ENCODE measurements around the gene TSPAN9.

TSPAN9 gene

GRCh38 chr12:3122841-3123678 is 45.9 kb downstream of the TSPAN9 start:
- Histone ChIP-seq H3K27me3 (replicated peaks in 2 of 5; ENCODE audit: control insufficient read depth in 4 of 5, insufficient read depth in 5 of 5, low read length in 4 of 5) (peaks cover 10 to 94% (median 46%) of the 10 kb centered on the region in 5 experiments), H3K9me3 (ENCODE audit: control extremely low read depth in 1 of 5, control insufficient read depth in 4 of 5, insufficient read depth in 2 of 5, low read depth in 1 of 5, low read length in 4 of 5) (peaks cover 6 to 37% (median 15%) of the 10 kb centered on the region in 5 experiments), H3K4me3 (ENCODE audit: control insufficient read depth in 1 of 7, extremely low read depth in 1 of 7, insufficient read depth in 4 of 7, low read depth in 2 of 7, low read length in 6 of 7) (no peak overlapping the region), H3K27ac (ENCODE audit: insufficient read depth in 1 of 2, low read depth in 1 of 2, low read length in 2 of 2, poor library complexity in 1 of 2, severe bottlenecking in 2 of 2) (no peak overlapping the region), H3K4me1 (ENCODE audit: control extremely low read depth in 1 of 4, control insufficient read depth in 4 of 4, insufficient read depth in 4 of 4, low read length in 3 of 4) (peaks cover 0 to 7% (median 3%) of the 10 kb centered on the region in 4 experiments), H3K36me3 (ENCODE audit: control insufficient read depth in 4 of 4, insufficient read depth in 4 of 4, low read length in 3 of 4) (no peaks in the 10 kb centered on the region)
- ChIA-PET CTCF (interaction anchor here (0.6 to 1.3 kb wide), 2 partner anchors 26 to 1436 kb away, joined by 3 to 5 read pairs; no protein-coding TSS in a partner anchor), POLR2A (no interaction called here)
- peak in 2 of 3 donors; percentile 61 to 63 for DNase-seq
- 21% methylated on average over 12 of the region's 13 CpGs for WGBS (ENCODE audit: insufficient coverage)

GRCh38 chr12:3123729-3124128 is 46.5 kb downstream of the TSPAN9 start:
- no peak for DNase-seq
- no peak overlapping the region for H3K27ac ChIP-seq (ENCODE audit: insufficient read depth in 1 of 2, low read depth in 1 of 2, low read length in 2 of 2, poor library complexity in 1 of 2, severe bottlenecking in 2 of 2)
- H3K4me1 ChIP-seq (ENCODE audit: control extremely low read depth in 1 of 4, control insufficient read depth in 4 of 4, insufficient read depth in 4 of 4, low read length in 3 of 4): peaks cover 0 to 7% (median 3%) of the 10 kb centered on the region in 4 experiments
- 71% methylated on average over 4 of the region's 4 CpGs for WGBS (ENCODE audit: insufficient coverage)
- CTCF ChIA-PET: interaction anchor here (1.3 kb wide), 1 partner anchor 26 kb away, joined by 5 read pairs; no protein-coding TSS in a partner anchor
- H3K9me3 ChIP-seq (ENCODE audit: control extremely low read depth in 1 of 5, control insufficient read depth in 4 of 5, insufficient read depth in 2 of 5, low read depth in 1 of 5, low read length in 4 of 5): peaks cover 6 to 39% (median 15%) of the 10 kb centered on the region in 5 experiments
- no peak overlapping the region for H3K4me3 ChIP-seq (ENCODE audit: control insufficient read depth in 1 of 7, extremely low read depth in 1 of 7, insufficient read depth in 4 of 7, low read depth in 2 of 7, low read length in 6 of 7)
- H3K36me3 ChIP-seq (ENCODE audit: control insufficient read depth in 4 of 4, insufficient read depth in 4 of 4, low read length in 3 of 4): no peaks in the 10 kb centered on the region
- peaks cover 10 to 95% (median 46%) of the 10 kb centered on the region in 5 experiments for H3K27me3 ChIP-seq (replicated peaks in 2 of 5; ENCODE audit: control insufficient read depth in 4 of 5, insufficient read depth in 5 of 5, low read length in 4 of 5)
- POLR2A ChIA-PET: interaction anchor here (0.7 kb wide), 1 partner anchor 33 kb away, joined by 3 read pairs; no protein-coding TSS in a partner anchor

- ChIA-PET POLR2A (no interaction called here), CTCF (no interaction called here)
- Histone ChIP-seq H3K4me1 (ENCODE audit: control extremely low read depth in 1 of 4, control insufficient read depth in 4 of 4, insufficient read depth in 4 of 4, low read length in 3 of 4) (peaks cover 0 to 11% (median 6%) of the 10 kb centered on the region in 4 experiments), H3K27me3 (replicated peaks in 2 of 5; ENCODE audit: control insufficient read depth in 4 of 5, insufficient read depth in 5 of 5, low read length in 4 of 5) (peaks cover 10 to 88% (median 34%) of the 10 kb centered on the region in 5 experiments), H3K4me3 (ENCODE audit: control insufficient read depth in 1 of 7, extremely low read depth in 1 of 7, insufficient read depth in 4 of 7, low read depth in 2 of 7, low read length in 6 of 7) (no peak overlapping the region), H3K27ac (ENCODE audit: insufficient read depth in 1 of 2, low read depth in 1 of 2, low read length in 2 of 2, poor library complexity in 1 of 2, severe bottlenecking in 2 of 2) (no peak overlapping the region), H3K9me3 (ENCODE audit: control extremely low read depth in 1 of 5, control insufficient read depth in 4 of 5, insufficient read depth in 2 of 5, low read depth in 1 of 5, low read length in 4 of 5) (peaks cover 6 to 42% (median 15%) of the 10 kb centered on the region in 5 experiments), H3K36me3 (ENCODE audit: control insufficient read depth in 4 of 4, insufficient read depth in 4 of 4, low read length in 3 of 4) (no peaks in the 10 kb centered on the region)
- no peak for DNase-seq
- WGBS (ENCODE audit: insufficient coverage): no CpG with 5 or more reads among the region's 1 CpG
Observed at GRCh38 chr12:3124917-3125316, 47.7 kb downstream of the TSPAN9 start.

GRCh38 chr12:3125674-3126073 is 48.5 kb downstream of the TSPAN9 start:
- POLR2A ChIA-PET: no interaction called here

GRCh38 chr12:3127832-3128231 is 50.7 kb downstream of the TSPAN9 start:
- ChIA-PET POLR2A (no interaction called here), CTCF (no interaction called here)
- Histone ChIP-seq H3K4me1 (ENCODE audit: control extremely low read depth in 1 of 4, control insufficient read depth in 4 of 4, insufficient read depth in 4 of 4, low read length in 3 of 4) (peaks cover 0 to 16% (median 13%) of the 10 kb centered on the region in 4 experiments), H3K27ac (ENCODE audit: insufficient read depth in 1 of 2, low read depth in 1 of 2, low read length in 2 of 2, poor library complexity in 1 of 2, severe bottlenecking in 2 of 2) (no peak overlapping the region), H3K36me3 (ENCODE audit: control insufficient read depth in 4 of 4, insufficient read depth in 4 of 4, low read length in 3 of 4) (no peaks in the 10 kb centered on the region), H3K4me3 (ENCODE audit: control insufficient read depth in 1 of 7, extremely low read depth in 1 of 7, insufficient read depth in 4 of 7, low read depth in 2 of 7, low read length in 6 of 7) (no peak overlapping the region), H3K27me3 (replicated peaks in 2 of 5; ENCODE audit: control insufficient read depth in 4 of 5, insufficient read depth in 5 of 5, low read length in 4 of 5) (peaks cover 13 to 90% (median 27%) of the 10 kb centered on the region in 5 experiments), H3K9me3 (ENCODE audit: control extremely low read depth in 1 of 5, control insufficient read depth in 4 of 5, insufficient read depth in 2 of 5, low read depth in 1 of 5, low read length in 4 of 5) (peaks cover 6 to 42% (median 15%) of the 10 kb centered on the region in 5 experiments)
- WGBS (ENCODE audit: insufficient coverage): 92% methylated on average over 10 of the region's 10 CpGs
- DNase-seq: no peak

More at GRCh38 chr12:3125674-3126073, 48.5 kb downstream of the TSPAN9 start:
- Histone ChIP-seq H3K27me3 (replicated peaks in 2 of 5; ENCODE audit: control insufficient read depth in 4 of 5, insufficient read depth in 5 of 5, low read length in 4 of 5) (peaks cover 6 to 88% (median 33%) of the 10 kb centered on the region in 5 experiments), H3K4me3 (ENCODE audit: control insufficient read depth in 1 of 7, extremely low read depth in 1 of 7, insufficient read depth in 4 of 7, low read depth in 2 of 7, low read length in 6 of 7) (no peak overlapping the region), H3K9me3 (ENCODE audit: control extremely low read depth in 1 of 5, control insufficient read depth in 4 of 5, insufficient read depth in 2 of 5, low read depth in 1 of 5, low read length in 4 of 5) (peaks cover 6 to 42% (median 15%) of the 10 kb centered on the region in 5 experiments), H3K27ac (ENCODE audit: insufficient read depth in 1 of 2, low read depth in 1 of 2, low read length in 2 of 2, poor library complexity in 1 of 2, severe bottlenecking in 2 of 2) (no peak overlapping the region), H3K4me1 (ENCODE audit: control extremely low read depth in 1 of 4, control insufficient read depth in 4 of 4, insufficient read depth in 4 of 4, low read length in 3 of 4) (peaks cover 0 to 17% (median 13%) of the 10 kb centered on the region in 4 experiments), H3K36me3 (ENCODE audit: control insufficient read depth in 4 of 4, insufficient read depth in 4 of 4, low read length in 3 of 4) (no peaks in the 10 kb centered on the region)
- no peak for DNase-seq
- CTCF ChIA-PET: no interaction called here
- 87% methylated on average over 3 of the region's 5 CpGs for WGBS (ENCODE audit: insufficient coverage)

- ChIA-PET CTCF (interaction anchor here (1.2 to 1.4 kb wide), 2 partner anchors 11 to 147 kb away, joined by 3 to 7 read pairs; no protein-coding TSS in a partner anchor), POLR2A (no interaction called here)
- H3K27ac ChIP-seq (ENCODE audit: insufficient read depth in 1 of 2, low read depth in 1 of 2, low read length in 2 of 2, poor library complexity in 1 of 2, severe bottlenecking in 2 of 2): no peak overlapping the region
- WGBS (ENCODE audit: insufficient coverage): 85% methylated on average over 4 of the region's 6 CpGs
- H3K4me3 ChIP-seq (ENCODE audit: control insufficient read depth in 1 of 7, extremely low read depth in 1 of 7, insufficient read depth in 4 of 7, low read depth in 2 of 7, low read length in 6 of 7): no peak overlapping the region
- DNase-seq: no peak
- H3K27me3 ChIP-seq (replicated peaks in 2 of 5; ENCODE audit: control insufficient read depth in 4 of 5, insufficient read depth in 5 of 5, low read length in 4 of 5): peaks cover 11 to 90% (median 32%) of the 10 kb centered on the region in 5 experiments
- no peaks in the 10 kb centered on the region for H3K36me3 ChIP-seq (ENCODE audit: control insufficient read depth in 4 of 4, insufficient read depth in 4 of 4, low read length in 3 of 4)
- peaks cover 6 to 38% (median 15%) of the 10 kb centered on the region in 5 experiments for H3K9me3 ChIP-seq (ENCODE audit: control extremely low read depth in 1 of 5, control insufficient read depth in 4 of 5, insufficient read depth in 2 of 5, low read depth in 1 of 5, low read length in 4 of 5)
- H3K4me1 ChIP-seq (ENCODE audit: control extremely low read depth in 1 of 4, control insufficient read depth in 4 of 4, insufficient read depth in 4 of 4, low read length in 3 of 4): peaks cover 0 to 14% (median 13%) of the 10 kb centered on the region in 4 experiments
Observed at GRCh38 chr12:3128498-3129293, 51.5 kb downstream of the TSPAN9 start.

Measured in common myeloid progenitor, CD34-positive (primary cell).